K562 (cell line): ENCODE results near the gene GCHFR. TPM values are rescaled to one million over a fixed set of nuclear protein-coding genes. Genes with fewer than 3 reads are reported as not detected.

ENCODE experiments used
- CBFB ChIP-seq: sonication (generic); formaldehyde crosslinking; IDR thresholded peaks from 2 replicates; pipeline ENCODE4 v1.4.0; 2020; ENCODE audit warnings: mild to moderate bottlenecking, missing genetic modification reagents
- GABPB1 ChIP-seq: sonication (generic); formaldehyde crosslinking; IDR thresholded peaks from 2 replicates; pipeline ENCODE4 v1.8.0; 2022; ENCODE audit warnings: mild to moderate bottlenecking, missing genetic modification reagents
- KLF10 ChIP-seq: fragments of 250-450 bp; sonication (Bioruptor Pico); IDR thresholded peaks from 2 replicates; pipeline ENCODE4 v1.6.1; 2021; ENCODE audit warnings: matching md5 sums
- LEF1 ChIP-seq: fragments of 450-650 bp; IDR thresholded peaks from 2 replicates; pipeline ENCODE4 v1.6.1; 2016; ENCODE audit warnings: mild to moderate bottlenecking
- SAFB ChIP-seq: fragments of 200-400 bp; formaldehyde crosslinking; IDR thresholded peaks from 2 replicates; pipeline ENCODE4 v1.6.1; 2017; ENCODE audit warnings: low read depth, low read length, borderline replicate concordance
- SIN3A ChIP-seq, 2 experiments: fragments of 150-350 bp in 1 of 2; IDR thresholded peaks; 2 replicates each; pipeline ENCODE4 v1.6.1; 2011 to 2016; ENCODE audit warnings: borderline replicate concordance in 2 of 2, low read depth in 2 of 2, low read length in 2 of 2, mild to moderate bottlenecking in 2 of 2, moderate library complexity in 2 of 2; ENCODE audit not compliant: control insufficient read depth in 1 of 2
- SMARCA5 ChIP-seq: fragments of 450-650 bp; IDR thresholded peaks from 2 replicates; pipeline ENCODE4 v1.6.1; 2016
- TAF9B ChIP-seq: fragments of 450-650 bp; IDR thresholded peaks from 2 replicates; pipeline ENCODE4 v1.6.1; 2018; ENCODE audit warnings: mild to moderate bottlenecking; ENCODE audit not compliant: partially characterized antibody
- TOE1 ChIP-seq, 2 experiments: fragments of 450-650 bp in 1 of 2; sonication (generic) in 1 of 2; formaldehyde crosslinking in 1 of 2; IDR thresholded peaks; 2 replicates each; pipeline versions ENCODE4 v1.7.1 to v1.8.0; 2016 to 2022; ENCODE audit warnings: borderline replicate concordance in 2 of 2, mild to moderate bottlenecking in 2 of 2, antibody characterized with exemption in 1 of 2, inconsistent platforms in 1 of 2, low read depth in 1 of 2, missing genetic modification reagents in 1 of 2, moderate library complexity in 1 of 2
- USF2 ChIP-seq: sonication (generic); formaldehyde crosslinking; IDR thresholded peaks from 2 replicates; pipeline ENCODE4 v1.5.0; 2020; ENCODE audit warnings: missing genetic modification reagents
- ZBTB17 ChIP-seq: fragments of 450-650 bp; formaldehyde crosslinking; IDR thresholded peaks from 2 replicates; pipeline ENCODE4 v1.4.0; 2020; ENCODE audit warnings: mild to moderate bottlenecking
- ZBTB40 ChIP-seq, 2 experiments: fragments of 450-650 bp in 1 of 2; sonication (generic) in 1 of 2; formaldehyde crosslinking in 1 of 2; IDR thresholded peaks; 2 replicates each; pipeline versions ENCODE4 v1.7.1 to v1.9.0; 2016 to 2022; ENCODE audit warnings: inconsistent platforms in 1 of 2, mild to moderate bottlenecking in 1 of 2, missing genetic modification reagents in 1 of 2
- ZNF280B ChIP-seq: fragments of 250-450 bp; sonication (Bioruptor Pico); IDR thresholded peaks from 2 replicates; pipeline ENCODE4 v1.5.1; 2021; ENCODE audit warnings: mild to moderate bottlenecking
- ZNF586 ChIP-seq: fragments of 450-650 bp; formaldehyde crosslinking; conservative IDR thresholded peaks from 2 replicates; pipeline ENCODE4 v1.4.0; 2020; ENCODE audit warnings: mild to moderate bottlenecking, moderate library complexity
- polyA plus RNA-seq, 8 experiments: library from polyadenylated mRNA; depleted of rRNA in 4 of 8; stranded (reverse) in 5 of 8; unstranded in 3 of 8; fragments of >200 nt; fragmentation: Nextera tagmentation in 2 of 8; fragmentation: Illumina TruSeq in 1 of 8; extraction: Ambion mirVana in 2 of 8; extraction: Trizol in 1 of 8; gene quantifications; 2 replicates each; pipeline versions ENCODE4 v1.2.1 to v1.2.3, GENCODE V29; 2011 to 2014; ENCODE audit warnings: inconsistent platforms in 1 of 8, missing spikeins in 1 of 8
- total RNA-seq, 7 experiments: library from RNA; depleted of rRNA in 6 of 7; stranded (reverse); fragments of >200 nt in 6 of 7; fragmentation: Illumina TruSeq in 2 of 7; extraction: Trizol in 2 of 7; gene quantifications; 2 replicates each; pipeline versions ENCODE4 v1.2.1 to v1.2.3, GENCODE V29; 2011 to 2021; ENCODE audit warnings: low replicate concordance in 1 of 7

Gene GCHFR
- total and polyA plus RNA-seq, 9 of the 15 experiments (the other 6 are each of a cell fraction or from before 2014, with no cell fraction given): 8.7 to 83.5 (median 20.8) TPM

DNA sequence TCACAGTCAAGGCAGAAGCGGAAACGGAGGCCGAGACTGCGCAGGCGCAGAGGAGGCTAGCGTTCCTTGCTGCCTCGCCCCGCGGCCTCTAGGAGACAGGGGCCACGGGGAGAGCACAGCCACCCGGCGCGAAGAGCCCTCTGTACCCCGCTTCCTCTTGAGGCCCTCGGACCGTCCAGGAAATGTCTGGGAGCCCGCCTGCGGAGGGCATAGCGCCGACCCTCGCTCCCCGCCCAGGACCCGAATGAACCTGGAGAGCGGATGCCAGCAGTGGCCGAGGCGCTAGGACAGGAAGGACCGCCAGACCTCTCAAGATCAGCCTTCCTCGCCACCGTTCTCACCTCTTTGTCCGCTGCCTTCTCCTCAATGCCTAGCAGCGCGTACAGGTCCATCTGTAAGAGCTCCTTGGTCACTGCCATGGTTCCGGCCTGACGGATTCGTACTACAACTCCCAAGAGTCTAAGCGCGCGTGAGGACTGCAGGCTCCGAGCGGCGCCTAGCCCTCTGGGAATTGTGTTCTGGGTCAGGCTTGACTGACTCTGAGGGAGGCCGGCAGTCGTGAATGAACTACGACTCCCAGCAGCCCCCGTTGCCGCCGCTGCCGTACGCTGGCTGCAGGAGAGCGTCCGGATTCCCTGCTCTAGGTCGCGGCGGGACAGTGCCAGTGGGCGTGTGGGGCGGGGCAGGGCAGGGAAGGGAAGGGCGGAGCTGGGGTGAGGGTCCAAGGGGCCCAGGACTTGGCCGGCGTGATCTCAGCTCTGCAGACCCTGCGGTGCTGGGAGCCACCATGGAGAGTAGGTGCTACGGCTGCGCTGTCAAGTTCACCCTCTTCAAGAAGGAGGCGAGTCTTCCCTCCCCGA, 43.4 kb downstream of the GCHFR start, which contains the start of the genes DNAJC17 and ZFYVE19 (continued):
- TF ChIP-seq TOE1 (IDR thresholded peaks at IDR 0.05; ENCODE audit: borderline replicate concordance) (no peak), TOE1 (CRISPR knock-in tag; IDR thresholded peaks at IDR 0.05; ENCODE audit: borderline replicate concordance, low read depth) (no peak), KLF10 (CRISPR knock-in tag) (no peak), ZNF280B (CRISPR knock-in tag) (no peak), SMARCA5 (no peak), SAFB (no peak), USF2 (no peak), ZBTB40 (IDR thresholded peaks at IDR 0.05) (peak; percentile 63), ZBTB40 (CRISPR knock-in tag; IDR thresholded peaks at IDR 0.05) (no peak), ZBTB17 (peak; percentile 65; the same call in 1 of the 2 replicates), GABPB1 (peak; percentile 84), SIN3A (IDR thresholded peaks at IDR 0.05; ENCODE audit: borderline replicate concordance in 2 of 2, control insufficient read depth in 1 of 2, low read depth in 2 of 2, low read length in 2 of 2) (peak in 1 of 2 experiments; percentile 71; a peak in 1 of 4 replicates), TAF9B (no peak), ZNF586 (no peak), LEF1 (no peak), CBFB (CRISPR knock-in tag) (peak; percentile 61; the same call in 1 of the 2 replicates)
